OCI-LY7 (cell line): ENCODE measurements around the gene INHBE. TPM values are rescaled to one million over a fixed set of nuclear protein-coding genes. Genes with fewer than 3 reads are reported as not detected.

Experiments used
- BruUV-seq: library from RNA; stranded (reverse); fragments of 400-500 nt; replicated peaks from 2 replicates; lab custom pipeline; 2021; lab: Mats Ljungman, UMichigan
- CTCF ChIA-PET: fragments of 300-600 bp; sonication (Branson Sonifier 250); formaldehyde crosslinking; loops from one replicate; lab custom pipeline; 2022; ENCODE audit warnings: antibody characterized with exemption; ENCODE audit not compliant: unreplicated experiment; lab: Charles Lee
- POLR2A ChIA-PET: fragments of 300-600 bp; sonication (Branson Sonifier 250); formaldehyde crosslinking; loops from one replicate; lab custom pipeline; 2022; ENCODE audit warnings: antibody characterized with exemption; lab: Charles Lee
- DNase-seq: peaks from one replicate; pipeline ENCODE4 v3.0.0-alpha.2; 2015; ENCODE audit warnings: low spot score
- H2AFZ ChIP-seq: fragments of 200-600 bp; sonication (generic), shearing (Covaris generic); 2 replicates; pipeline ENCODE4 v1.6.1; 2014; ENCODE audit warnings: mild to moderate bottlenecking, antibody characterized with exemption, low read length, moderate library complexity
- H3K27ac ChIP-seq: fragments of 200-600 bp; sonication (generic); 2 replicates; pipeline ENCODE4 v1.5.1; 2014; ENCODE audit warnings: mixed run types, low read depth, mild to moderate bottlenecking, moderate library complexity, low read length, inconsistent platforms; ENCODE audit not compliant: poor library complexity, severe bottlenecking
- H3K36me3 ChIP-seq: fragments of 200-600 bp; sonication (generic); 2 replicates; pipeline ENCODE4 v1.6.1; 2014; ENCODE audit warnings: mild to moderate bottlenecking, antibody characterized with exemption, low read length, moderate library complexity, mixed read lengths; ENCODE audit not compliant: insufficient read depth
- H3K4me1 ChIP-seq: fragments of 200-600 bp; sonication (generic); 2 replicates; pipeline ENCODE4 v1.5.1; 2014; ENCODE audit warnings: mild to moderate bottlenecking, low read length; ENCODE audit not compliant: insufficient read depth, poor library complexity, severe bottlenecking
- H3K4me2 ChIP-seq: fragments of 200-600 bp; sonication (generic); 2 replicates; pipeline ENCODE4 v1.6.1; 2014; ENCODE audit warnings: mild to moderate bottlenecking, low read length
- H3K4me3 ChIP-seq: fragments of 200-600 bp; sonication (generic); 2 replicates; pipeline ENCODE4 v1.5.1; 2014; ENCODE audit warnings: mild to moderate bottlenecking, low read depth, low read length; ENCODE audit not compliant: poor library complexity, severe bottlenecking
- H3K79me2 ChIP-seq: fragments of 200-600 bp; sonication (generic); 2 replicates; pipeline ENCODE4 v1.6.1; 2016; ENCODE audit warnings: low read depth, mild to moderate bottlenecking, low read length, moderate library complexity, mixed read lengths; ENCODE audit not compliant: insufficient read depth
- H3K9me2 ChIP-seq: fragments of 200-600 bp; sonication (generic); 2 replicates; pipeline ENCODE4 v1.6.1; 2016; ENCODE audit warnings: mild to moderate bottlenecking, low read length, mixed read lengths; ENCODE audit not compliant: insufficient read depth
- H3K9me3 ChIP-seq: fragments of 200-600 bp; sonication (generic); 2 replicates; pipeline ENCODE4 v1.6.1; 2014; ENCODE audit warnings: mild to moderate bottlenecking, mixed run types, low read length, mixed read lengths
- H4K20me1 ChIP-seq: fragments of 200-600 bp; sonication (generic); 2 replicates; pipeline ENCODE4 v1.6.1; 2014; ENCODE audit warnings: mild to moderate bottlenecking, antibody characterized with exemption, low read length, moderate library complexity, mixed read lengths; ENCODE audit not compliant: insufficient read depth
- CTCF ChIP-seq: fragments of 200-600 bp; sonication (generic); conservative IDR thresholded peaks from 2 replicates; pipeline ENCODE4 v1.5.1; 2014; ENCODE audit warnings: mild to moderate bottlenecking, antibody characterized with exemption, low read length, moderate library complexity, mixed read lengths
- EZH2phosphoT487 ChIP-seq: fragments of 200-600 bp; sonication (generic); IDR thresholded peaks from 2 replicates; pipeline ENCODE4 v1.6.1; 2018; ENCODE audit warnings: low read depth, borderline replicate concordance, mild to moderate bottlenecking, mixed run types, antibody characterized with exemption, low read length, moderate library complexity, mixed read lengths
- intact Hi-C: fragments of 100-400 bp; cut with micrococcal nuclease; formaldehyde crosslinking; loops from one replicate; pipeline ENCODE4 v1.10.0; 2022; ENCODE audit not compliant: unreplicated experiment
- total RNA-seq, 2 experiments: library from RNA; depleted of rRNA in 1 of 2; stranded (reverse); fragments of >200 nt in 1 of 2; shearing (Covaris generic) in 1 of 2; gene quantifications; 2 replicates each; pipeline ENCODE4 v1.2.3, GENCODE V29; 2014 to 2022

Gene INHBE
- total RNA-seq, 2 experiments from 2014 or later, result 3.2 to 4.0 TPM

DNA sequence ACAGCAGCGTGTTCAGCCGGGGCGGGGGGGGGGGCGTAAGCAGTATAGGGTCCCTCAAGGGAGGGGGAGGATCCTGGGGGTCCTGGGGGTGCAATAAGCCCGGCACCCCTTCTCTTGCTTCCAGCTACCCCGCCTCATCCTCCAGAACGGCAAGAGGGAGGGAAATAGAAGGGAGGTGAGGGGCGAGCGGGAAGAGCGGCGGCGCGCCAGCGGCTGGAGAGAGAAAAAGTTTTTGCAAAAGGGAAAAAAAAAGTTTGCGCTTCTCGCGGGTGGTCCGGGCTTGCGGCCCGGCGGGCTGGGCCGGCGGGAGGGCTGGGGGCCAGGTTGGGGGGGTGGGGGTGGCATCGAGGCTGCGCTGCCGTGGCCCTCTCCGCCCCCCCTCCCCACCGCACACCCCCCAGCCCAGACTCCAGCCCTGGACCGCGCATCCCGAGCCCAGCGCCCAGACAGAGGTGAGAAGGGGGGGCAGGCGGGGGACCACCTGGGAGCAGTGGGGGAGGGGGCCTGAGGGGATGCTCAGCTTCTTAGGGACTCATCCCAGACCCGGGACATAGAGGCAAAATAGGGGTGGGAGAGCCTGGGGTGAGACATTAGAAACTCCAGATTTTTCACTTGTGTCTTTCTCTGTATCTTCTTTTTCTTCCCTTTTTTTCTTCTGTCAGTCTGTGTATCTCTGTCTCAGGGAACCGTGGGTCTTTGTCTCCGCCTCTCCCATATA lies 4.8 kb downstream of the INHBE start, which contains the start of gene GLI1:
GLI1 (plus strand) TSS at position 36 of the 718 bp plus-strand sequence. CDS start 3,907 bp downstream, outside the sequence.
- H3K9me3 ChIP-seq, result no peaks in the 10 kb centered on the region
- H4K20me1 ChIP-seq, result no peaks in the 10 kb centered on the region
- peak within 1 kb of the TSS; percentile 90 for H3K4me2 ChIP-seq
- no peaks in the 10 kb centered on the region for H3K9me2 ChIP-seq
- no peaks in the 10 kb centered on the region for H3K79me2 ChIP-seq
- CTCF ChIA-PET, result interaction anchor here (0.6 to 1.6 kb wide), 2 partner anchors 10 to 18 kb away, joined by 3 to 4 read pairs; no protein-coding TSS in a partner anchor
- H3K36me3 ChIP-seq, result no peaks in the 10 kb centered on the region
- H3K27ac ChIP-seq, result peak within 1 kb of the TSS; percentile 71
- TF ChIP-seq EZH2phosphoT487, result no peak
- TF ChIP-seq CTCF, result no peak
- H2AFZ ChIP-seq, result peak within 1 kb of the TSS; percentile 81
- intact Hi-C loops, result loop anchor here (1.0 to 5.0 kb wide), 3 partner anchors 19 to 218 kb away; partner anchors contain the start of genes ARHGAP9 and DDIT3
- POLR2A ChIA-PET, result interaction anchor here (0.7 to 2.0 kb wide), 3 partner anchors 20 to 198 kb away, joined by 4 to 10 read pairs (median 5); partner anchors contain the start of gene ARHGAP9
- peaks cover 41% of the 10 kb centered on the region for H3K4me1 ChIP-seq
- peak within 1 kb of the TSS; percentile 77 for H3K4me3 ChIP-seq
- no peak for DNase-seq
- no TSS peak for BruUV-seq

- peaks cover 35% of the 10 kb centered on the region for H3K4me1 ChIP-seq
- peak overlapping the region; percentile 90 for H3K4me2 ChIP-seq
- H3K9me2 ChIP-seq, result no peaks in the 10 kb centered on the region
- no peaks in the 10 kb centered on the region for H3K36me3 ChIP-seq
- no TSS peak for BruUV-seq
- H3K79me2 ChIP-seq, result no peaks in the 10 kb centered on the region
- no peak for TF ChIP-seq EZH2phosphoT487
- TF ChIP-seq CTCF, result no peak
- ChIA-PET POLR2A (interaction anchor here (1.2 kb wide), 2 partner anchors 19 to 231 kb away, joined by 3 to 5 read pairs; partner anchors contain the start of genes ARHGAP9 and SHMT2), CTCF (interaction anchor here (0.6 kb wide), 2 partner anchors 18 to 262 kb away, joined by 3 to 4 read pairs; no protein-coding TSS in a partner anchor)
- no peaks in the 10 kb centered on the region for H4K20me1 ChIP-seq
- intact Hi-C loops, result loop anchor here (5.0 kb wide), 1 partner anchor 218 kb away; no protein-coding TSS in a partner anchor
- H3K9me3 ChIP-seq, result no peaks in the 10 kb centered on the region
- no peak overlapping the region for H2AFZ ChIP-seq
- H3K27ac ChIP-seq, result peak overlapping the region; percentile 71
- peak overlapping the region; percentile 77 for H3K4me3 ChIP-seq
- DNase-seq, result peak; percentile 60
These were observed 5.3 kb downstream of the INHBE start for GRCh38 chr12:57460468-57460784.
